ENCODE data around the gene ZNF330.

DNA sequence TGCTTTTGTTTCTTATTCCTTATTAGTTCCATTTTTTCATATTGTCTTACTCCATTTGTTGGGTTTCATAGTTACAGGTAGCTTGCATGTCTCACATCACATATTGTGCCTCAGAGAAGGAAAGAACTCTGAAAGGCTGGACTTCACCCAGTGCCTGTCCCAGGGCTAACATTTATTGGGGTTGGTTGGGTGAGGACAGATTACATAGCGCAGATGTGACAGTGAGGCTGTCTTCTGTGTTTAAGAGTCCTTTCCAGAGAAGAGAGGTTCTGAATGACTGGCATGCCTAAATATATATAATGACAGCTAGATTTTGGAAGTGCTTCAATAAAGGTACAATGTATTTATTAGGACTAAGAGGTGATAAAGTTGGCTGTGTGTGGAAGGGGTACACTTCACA lies 2.7 kb downstream of the ZNF330 start:
- TF ChIP-seq, protein P1, sequence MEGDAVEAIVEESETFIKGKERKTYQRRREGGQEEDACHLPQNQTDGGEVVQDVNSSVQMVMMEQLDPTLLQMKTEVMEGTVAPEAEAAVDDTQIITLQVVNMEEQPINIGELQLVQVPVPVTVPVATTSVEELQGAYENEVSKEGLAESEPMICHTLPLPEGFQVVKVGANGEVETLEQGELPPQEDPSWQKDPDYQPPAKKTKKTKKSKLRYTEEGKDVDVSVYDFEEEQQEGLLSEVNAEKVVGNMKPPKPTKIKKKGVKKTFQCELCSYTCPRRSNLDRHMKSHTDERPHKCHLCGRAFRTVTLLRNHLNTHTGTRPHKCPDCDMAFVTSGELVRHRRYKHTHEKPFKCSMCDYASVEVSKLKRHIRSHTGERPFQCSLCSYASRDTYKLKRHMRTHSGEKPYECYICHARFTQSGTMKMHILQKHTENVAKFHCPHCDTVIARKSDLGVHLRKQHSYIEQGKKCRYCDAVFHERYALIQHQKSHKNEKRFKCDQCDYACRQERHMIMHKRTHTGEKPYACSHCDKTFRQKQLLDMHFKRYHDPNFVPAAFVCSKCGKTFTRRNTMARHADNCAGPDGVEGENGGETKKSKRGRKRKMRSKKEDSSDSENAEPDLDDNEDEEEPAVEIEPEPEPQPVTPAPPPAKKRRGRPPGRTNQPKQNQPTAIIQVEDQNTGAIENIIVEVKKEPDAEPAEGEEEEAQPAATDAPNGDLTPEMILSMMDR (IDR thresholded peaks at IDR 0.05), result no peak
- TF ChIP-seq POLR2A (IDR thresholded peaks at IDR 0.05) (no peak), EP300 (IDR thresholded peaks at IDR 0.05) (no peak)
